Activated T-cell treated with anti-CD3 and anti-CD28 coated beads for 1 hour (primary cell): Measurements from ENCODE around the gene ADAMTS6.
"Not testable (repeated sequence)": the region's sequence is repeated elsewhere in the genome, so short reads cannot be mapped to it uniquely, and the experiment has no call there.

Experiments
- DNase-seq: peaks from one replicate; pipeline ENCODE4 v3.0.0-alpha.2; 2020; ENCODE audit warnings: low read depth

Gene ADAMTS6

GRCh38 chr5:65197531-65198455, 283.9 kb downstream of the ADAMTS6 start:
- DNase-seq, result no peak

GRCh38 chr5:65194871-65195270, 286.8 kb downstream of the ADAMTS6 start:
- DNase-seq, result no peak

GRCh38 chr5:65192331-65192730, 289.4 kb downstream of the ADAMTS6 start:
- no peak for DNase-seq

GRCh38 chr5:65191554-65192135, 290.1 kb downstream of the ADAMTS6 start:
- DNase-seq, result no peak

- DNase-seq, result no peak
These were observed 291.2 kb downstream of the ADAMTS6 start for GRCh38 chr5:65190328-65191053.

- DNase-seq, result no peak
These were observed 295.0 kb downstream of the ADAMTS6 start for GRCh38 chr5:65186646-65187227.

GRCh38 chr5:65185468-65185867, 296.3 kb downstream of the ADAMTS6 start:
- DNase-seq, result no peak

GRCh38 chr5:65184780-65185179, 296.9 kb downstream of the ADAMTS6 start:
- no peak for DNase-seq

GRCh38 chr5:65174231-65174630, 307.5 kb downstream of the ADAMTS6 start:
- not testable (repeated sequence) for DNase-seq

GRCh38 chr5:65173130-65173525, 308.6 kb downstream of the ADAMTS6 start:
- no peak for DNase-seq

GRCh38 chr5:65172486-65173129, 309.1 kb downstream of the ADAMTS6 start:
- DNase-seq, result no peak

GRCh38 chr5:65171645-65172044, 310.1 kb downstream of the ADAMTS6 start:
- no peak for DNase-seq

- no peak for DNase-seq
These were observed 318.0 kb downstream of the ADAMTS6 start for GRCh38 chr5:65163698-65164097.

GRCh38 chr5:65161655-65162054, 320.1 kb downstream of the ADAMTS6 start:
- DNase-seq, result no peak

GRCh38 chr5:65157906-65158603, 323.7 kb downstream of the ADAMTS6 start:
- no peak for DNase-seq

GRCh38 chr5:65156933-65157332, 324.8 kb downstream of the ADAMTS6 start:
- no peak for DNase-seq

- DNase-seq, result no peak
These were observed 329.6 kb downstream of the ADAMTS6 start for GRCh38 chr5:65152131-65152530.

GRCh38 chr5:65151614-65152013, 330.1 kb downstream of the ADAMTS6 start:
- DNase-seq, result no peak

GRCh38 chr5:65150599-65151304, 331.0 kb downstream of the ADAMTS6 start:
- DNase-seq, result no peak

GRCh38 chr5:65149827-65150226, 331.9 kb downstream of the ADAMTS6 start:
- no peak for DNase-seq
